Sigmoid colon (tissue), 7 donors: ENCODE results near the gene JDP2. TPM values are rescaled to one million over a fixed set of nuclear protein-coding genes. Genes with fewer than 3 reads are reported as not detected.

Experiments used
- DNase-seq: peaks from one replicate; pipeline ENCODE4 v3.0.0-alpha.2; 2019
- H3K27ac ChIP-seq, 4 donors: fragments of 200-600 bp; sonication (generic); one replicate each; pipeline ENCODE4 v1.5.1; 2016 to 2019; ENCODE audit warnings: mild to moderate bottlenecking in 1 of 4
- H3K27me3 ChIP-seq, 3 donors: fragments of 200-600 bp; sonication (generic); one replicate each; pipeline ENCODE4 v1.5.1; 2019; ENCODE audit warnings: mild to moderate bottlenecking in 1 of 3
- H3K36me3 ChIP-seq, 4 donors: fragments of 200-600 bp; sonication (generic); one replicate each; pipeline ENCODE4 v1.5.1; 2016 to 2019
- H3K4me1 ChIP-seq, 4 donors: fragments of 200-600 bp; sonication (generic); one replicate each; pipeline ENCODE4 v1.5.1; 2017 to 2019
- H3K4me3 ChIP-seq, 4 donors: fragments of 200-600 bp; sonication (generic); one replicate each; pipeline ENCODE4 v1.5.1; 2017 to 2019; ENCODE audit warnings: mild to moderate bottlenecking in 2 of 4, moderate library complexity in 1 of 4
- H3K9me3 ChIP-seq, 4 donors: fragments of 200-600 bp in 3 of 4; sonication (generic) in 3 of 4; one replicate each; pipeline versions ENCODE4 v1.5.1 to v1.6.1; 2013 to 2019
- CTCF ChIP-seq, 4 experiments: fragments of 450-650 bp in 3 of 4; fragments of 200-600 bp in 1 of 4; IDR thresholded peaks; one replicate each; pipeline ENCODE4 v1.5.1; 2016 to 2019; ENCODE audit warnings: antibody characterized with exemption in 4 of 4, mild to moderate bottlenecking in 3 of 4, moderate library complexity in 2 of 4
- EP300 ChIP-seq, 4 donors: sonication (generic); formaldehyde crosslinking; IDR thresholded peaks; one replicate each; pipeline ENCODE4 v1.6.1; 2017; ENCODE audit warnings: antibody characterized with exemption in 4 of 4
- POLR2A ChIP-seq, 2 donors: fragments of 450-650 bp; IDR thresholded peaks; one replicate each; pipeline ENCODE4 v1.6.1; 2016; ENCODE audit warnings: antibody characterized with exemption in 2 of 2, mild to moderate bottlenecking in 2 of 2, moderate library complexity in 2 of 2
- POLR2AphosphoS5 ChIP-seq, 4 donors: sonication (generic); formaldehyde crosslinking; IDR thresholded peaks; one replicate each; pipeline ENCODE4 v1.6.1; 2017; ENCODE audit warnings: antibody characterized with exemption in 4 of 4
- WGBS, 2 donors: extraction: QIAGEN DNeasy Blood & Tissue Kit; methylation state at CpG; one replicate each; pipeline ENCODE4 v1.1.7; 2013; 5-methylcytosine and 5-hydroxymethylcytosine counted together
- intact Hi-C: fragments of 100-400 bp; cut with DNase I; formaldehyde crosslinking; loops from one replicate; pipeline ENCODE4 v1.15.1; 2023
- polyA plus RNA-seq, 3 donors: library from polyadenylated mRNA; stranded (reverse); fragments of 200-250 nt; gene quantifications; one replicate each; pipeline ENCODE4 v1.2.3, GENCODE V29; 2013
- total RNA-seq, 4 donors: library from RNA; depleted of rRNA; stranded (reverse); fragments of >200 nt; gene quantifications; one replicate each; pipeline ENCODE4 v1.1.0, GENCODE V29; 2016
- donor health status: healthy with polysubstance abuse.
- donor health status: Bipolar disorder and iron deficiency.
- donor health status: healthy.

JDP2 gene
- total and polyA plus RNA-seq, 7 donors = 24.5 to 90.0 (median 54.9) TPM

DNA sequence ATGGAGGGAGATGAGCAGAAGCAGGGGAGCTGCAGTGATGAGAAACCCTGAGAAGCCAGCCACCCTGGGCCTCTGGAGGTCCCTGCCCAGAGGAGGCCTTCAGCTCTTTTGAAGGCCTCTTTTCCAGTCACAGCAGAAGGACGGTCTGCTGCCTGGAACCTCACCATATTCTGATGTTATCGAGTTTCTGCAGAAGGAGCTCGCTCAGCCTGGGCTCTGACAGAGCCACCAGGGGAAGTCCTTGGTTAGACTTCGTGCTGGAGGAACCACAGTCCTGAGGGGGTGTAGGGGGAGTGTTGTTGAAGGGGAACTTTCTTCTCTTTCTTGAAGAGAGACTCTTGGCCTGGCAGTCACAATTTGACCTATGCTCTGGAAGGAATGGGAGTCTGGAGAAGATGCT, 69.4 kb downstream of the JDP2 start:
- Histone ChIP-seq H3K4me1 (no peaks in the 10 kb centered on the region), H3K36me3 (no peaks in the 10 kb centered on the region), H3K9me3 (no peaks in the 10 kb centered on the region), H3K4me3 (no peak overlapping the region), H3K27me3 (no peaks in the 10 kb centered on the region), H3K27ac (no peak overlapping the region)
- TF ChIP-seq POLR2AphosphoS5 (IDR thresholded peaks at IDR 0.05) = no peak
- no peak for TF ChIP-seq CTCF (IDR thresholded peaks at IDR 0.05)
- no peak for TF ChIP-seq EP300 (IDR thresholded peaks at IDR 0.05)
- no peak for TF ChIP-seq POLR2A (IDR thresholded peaks at IDR 0.05)
- 53 to 88% methylated on average over 4 of the region's 4 CpGs for WGBS, 2 donors
- DNase-seq = no peak
- intact Hi-C loops = no loop called here

- no peaks in the 10 kb centered on the region for H3K27me3 ChIP-seq
- TF ChIP-seq CTCF (IDR thresholded peaks at IDR 0.05) (no peak), EP300 (IDR thresholded peaks at IDR 0.05) (no peak), POLR2A (IDR thresholded peaks at IDR 0.05) (no peak), POLR2AphosphoS5 (IDR thresholded peaks at IDR 0.05) (no peak)
- 89 to 94% methylated on average over 11 of the region's 11 CpGs for WGBS, 2 donors
- H3K4me1 ChIP-seq = no peaks in the 10 kb centered on the region
- no peak for DNase-seq
- no peak overlapping the region for H3K4me3 ChIP-seq
- H3K27ac ChIP-seq = no peak overlapping the region
- no peaks in the 10 kb centered on the region for H3K9me3 ChIP-seq
- no peaks in the 10 kb centered on the region for H3K36me3 ChIP-seq
- intact Hi-C loops = no loop called here
Measured at GRCh38 chr14:75497701-75498100, 69.9 kb downstream of the JDP2 start.

GRCh38 chr14:75499084-75499875, 71.5 kb downstream of the JDP2 start:
- no peaks in the 10 kb centered on the region for H3K4me1 ChIP-seq
- TF ChIP-seq POLR2AphosphoS5 (IDR thresholded peaks at IDR 0.05) = no peak
- TF ChIP-seq EP300 (IDR thresholded peaks at IDR 0.05) = no peak
- no peak for TF ChIP-seq CTCF (IDR thresholded peaks at IDR 0.05)
- no peak for TF ChIP-seq POLR2A (IDR thresholded peaks at IDR 0.05)
- intact Hi-C loops = no loop called here
- H3K36me3 ChIP-seq = no peaks in the 10 kb centered on the region
- DNase-seq = no peak
- H3K4me3 ChIP-seq = no peak overlapping the region
- no peaks in the 10 kb centered on the region for H3K27me3 ChIP-seq
- 87 to 91% methylated on average over 16 of the region's 16 CpGs for WGBS, 2 donors
- no peak overlapping the region for H3K27ac ChIP-seq
- H3K9me3 ChIP-seq = no peaks in the 10 kb centered on the region

DNA sequence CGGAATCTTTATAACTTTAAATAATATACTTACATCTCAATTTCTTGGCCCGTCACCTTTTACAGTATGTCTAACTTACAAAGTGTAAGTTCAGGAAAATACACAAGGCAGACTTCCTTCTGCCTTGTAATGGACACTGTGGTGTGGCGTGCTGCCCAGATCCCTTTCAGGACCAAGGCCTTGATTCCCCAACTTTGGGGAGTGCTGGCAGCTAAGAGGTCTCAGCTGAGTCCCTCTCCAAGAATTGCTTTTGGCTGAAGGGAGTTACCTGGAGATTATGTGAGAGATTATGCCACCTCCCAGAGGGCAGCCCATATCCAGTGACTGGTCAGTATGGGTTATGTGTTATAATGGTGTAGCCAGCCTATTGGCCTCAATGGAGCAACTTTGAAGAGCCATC, 73.3 kb downstream of the JDP2 start:
- intact Hi-C loops = no loop called here
- H3K4me3 ChIP-seq = no peak overlapping the region
- no peaks in the 10 kb centered on the region for H3K36me3 ChIP-seq
- no peak for DNase-seq
- no peaks in the 10 kb centered on the region for H3K9me3 ChIP-seq
- 93 to 97% methylated on average over 3 of the region's 3 CpGs for WGBS, 2 donors
- no peak overlapping the region for H3K27ac ChIP-seq
- H3K4me1 ChIP-seq = no peaks in the 10 kb centered on the region
- no peak for TF ChIP-seq POLR2A (IDR thresholded peaks at IDR 0.05)
- TF ChIP-seq POLR2AphosphoS5 (IDR thresholded peaks at IDR 0.05) = no peak
- no peak for TF ChIP-seq CTCF (IDR thresholded peaks at IDR 0.05)
- no peak for TF ChIP-seq EP300 (IDR thresholded peaks at IDR 0.05)
- no peaks in the 10 kb centered on the region for H3K27me3 ChIP-seq

DNA sequence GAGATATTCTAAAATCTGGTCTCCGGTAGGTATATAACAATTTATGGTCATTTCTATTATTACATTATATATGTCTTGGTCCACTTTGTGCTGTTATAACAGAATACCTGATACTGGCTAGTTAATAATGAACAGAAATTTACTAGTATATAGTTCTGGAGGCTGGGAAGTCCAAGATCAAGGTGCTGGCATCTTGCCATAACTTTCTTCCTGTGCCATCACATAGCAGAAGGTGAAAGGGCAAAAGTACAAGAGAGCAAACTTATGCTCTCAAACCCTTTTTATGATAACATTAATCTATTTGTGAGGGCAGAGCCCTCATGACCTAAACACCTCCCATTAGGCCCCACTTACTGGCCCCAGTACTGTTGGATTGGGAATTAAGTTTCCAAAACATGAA, 76.6 kb downstream of the JDP2 start:
- no peak for DNase-seq
- intact Hi-C loops = no loop called here
- H3K4me1 ChIP-seq = no peaks in the 10 kb centered on the region

More for the DNA sequence above, 76.6 kb downstream of the JDP2 start:
- peaks cover 0 to 2% (median 0%) of the 10 kb centered on the region in 4 donors for H3K9me3 ChIP-seq
- H3K27me3 ChIP-seq = no peaks in the 10 kb centered on the region
- TF ChIP-seq POLR2AphosphoS5 (IDR thresholded peaks at IDR 0.05) = no peak
- TF ChIP-seq CTCF (IDR thresholded peaks at IDR 0.05) = no peak
- no peak for TF ChIP-seq EP300 (IDR thresholded peaks at IDR 0.05)
- TF ChIP-seq POLR2A (IDR thresholded peaks at IDR 0.05) = no peak
- H3K36me3 ChIP-seq = no peaks in the 10 kb centered on the region
- WGBS, 2 donors = 94 to 98% methylated on average over 1 of the region's 1 CpG
- H3K27ac ChIP-seq = no peak overlapping the region
- no peak overlapping the region for H3K4me3 ChIP-seq
